GM10847 (cell line): ENCODE data around the gene MBD5.

Source experiments
- POLR2A ChIP-seq: IDR thresholded peaks from 2 replicates; pipeline ENCODE4 v1.6.1; 2011; ENCODE audit not compliant: insufficient read length; ENCODE audit errors: extremely low read depth

The MBD5 gene

DNA sequence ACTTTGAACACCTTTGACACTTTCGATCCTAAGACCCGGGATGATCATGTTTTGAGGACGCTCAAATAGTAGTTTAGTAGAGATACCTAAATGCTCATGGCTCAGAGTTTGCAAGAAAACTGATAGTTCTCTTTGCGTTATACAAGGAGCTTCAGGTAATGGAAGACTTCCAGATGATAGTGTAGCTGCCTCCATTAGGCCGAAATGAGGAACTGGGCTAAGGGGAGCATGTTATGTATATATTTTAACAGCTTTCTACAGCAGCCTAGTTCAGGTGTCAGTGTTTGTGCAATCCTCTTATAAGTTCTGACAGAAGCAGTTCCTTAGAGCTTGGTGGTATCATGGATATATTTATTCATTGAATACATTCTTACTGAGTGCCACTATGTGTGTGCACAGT is 496.9 kb downstream of the MBD5 start:
- TF ChIP-seq POLR2A: no peak

DNA sequence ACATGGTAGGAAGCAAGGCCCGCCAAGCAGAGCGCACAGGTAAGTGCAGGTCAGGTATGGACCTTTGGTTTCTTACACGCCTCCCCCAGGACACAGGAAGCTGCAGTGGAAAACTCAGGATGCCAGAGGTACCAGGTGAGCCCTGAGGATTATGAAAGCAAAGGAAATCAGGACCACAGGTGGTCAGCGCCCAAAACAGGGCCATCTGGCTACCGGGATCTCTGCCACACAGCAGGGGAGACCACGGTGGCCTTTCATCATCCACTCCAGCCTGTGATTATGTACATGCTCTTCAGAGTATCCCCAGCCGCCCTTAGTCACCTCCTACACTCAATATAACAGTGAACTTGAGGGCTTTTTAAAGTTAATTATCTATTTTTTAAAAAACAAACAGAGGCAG is 498.1 kb downstream of the MBD5 start:
- TF ChIP-seq POLR2A: no peak

DNA sequence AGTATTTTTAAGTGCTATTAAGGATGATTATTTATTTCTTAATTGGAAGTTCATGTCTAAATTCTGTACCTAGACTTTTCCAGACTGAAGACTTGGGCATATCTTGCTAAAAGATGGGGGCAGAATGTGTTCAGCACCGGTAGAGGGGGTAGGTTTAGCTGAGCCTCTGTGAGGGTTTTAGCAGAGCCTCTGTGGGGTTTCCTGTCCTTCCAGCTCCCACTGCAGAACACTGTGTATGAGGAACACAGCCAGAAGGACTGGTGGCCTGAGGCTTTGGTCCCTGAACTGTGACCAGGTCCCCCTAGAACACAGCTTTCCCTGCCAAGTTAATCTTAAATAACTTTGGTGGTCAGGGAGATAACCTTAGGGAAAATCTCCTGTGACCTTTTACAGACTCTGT is 500.3 kb downstream of the MBD5 start:
- TF ChIP-seq POLR2A: no peak

DNA sequence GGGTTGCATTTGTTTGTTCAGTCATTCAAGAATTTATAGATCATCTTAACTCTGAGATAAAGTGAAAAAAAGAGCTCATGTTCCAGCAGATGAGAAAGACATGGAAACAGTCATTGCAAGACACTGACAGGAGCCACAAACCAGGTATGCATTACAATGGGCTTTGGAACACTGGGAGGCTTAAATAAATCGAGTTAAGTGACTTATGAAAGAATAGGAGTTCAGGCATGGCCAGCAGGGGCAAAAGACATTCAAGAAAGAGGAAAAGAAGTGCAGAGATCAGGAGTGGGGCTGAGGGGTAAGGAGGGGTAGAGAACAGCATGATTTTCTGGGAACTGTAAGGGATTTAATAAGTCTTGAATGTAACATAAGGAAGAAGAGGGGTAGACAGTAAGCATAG is 502.4 kb downstream of the MBD5 start:
- no peak for TF ChIP-seq POLR2A

DNA sequence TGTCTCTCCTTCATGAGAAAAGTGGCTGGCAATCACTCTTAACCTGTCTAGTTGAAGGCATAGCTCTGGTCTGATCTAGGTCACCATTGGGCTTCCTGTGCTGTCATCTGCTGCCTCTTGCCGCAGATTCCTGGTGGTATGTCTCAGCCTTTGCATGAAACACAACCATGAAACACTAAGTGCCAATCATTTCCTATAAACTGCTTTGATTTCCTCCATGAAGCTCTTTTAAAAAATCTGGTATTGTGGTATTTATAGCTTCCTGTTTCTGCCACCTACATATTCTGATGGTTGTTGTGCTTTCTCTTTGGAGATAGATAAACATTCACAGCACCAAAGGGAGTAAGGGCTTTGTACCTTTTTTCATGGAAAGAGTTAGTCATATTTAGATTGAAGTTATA is 503.6 kb downstream of the MBD5 start:
- TF ChIP-seq POLR2A: no peak

DNA sequence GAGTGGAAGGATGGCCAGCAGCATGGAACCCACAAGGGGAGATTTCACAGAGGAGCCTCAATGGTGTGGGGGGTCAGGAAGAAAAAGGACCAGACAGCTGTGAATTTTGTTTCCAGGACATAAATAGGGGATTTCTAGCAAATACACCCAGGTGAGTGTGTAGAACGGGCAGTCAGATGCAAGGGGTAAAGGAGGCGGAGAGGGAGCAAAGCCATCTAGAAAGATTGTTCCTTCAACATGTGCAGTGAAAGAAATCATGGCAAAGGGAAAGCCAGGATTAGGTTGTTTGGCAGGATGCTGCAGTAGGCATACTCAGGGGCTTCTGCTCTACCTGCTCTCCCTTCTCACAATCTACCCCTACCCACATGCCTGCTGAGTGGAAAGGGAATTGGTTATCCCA is 504.2 kb downstream of the MBD5 start:
- TF ChIP-seq POLR2A: no peak

DNA sequence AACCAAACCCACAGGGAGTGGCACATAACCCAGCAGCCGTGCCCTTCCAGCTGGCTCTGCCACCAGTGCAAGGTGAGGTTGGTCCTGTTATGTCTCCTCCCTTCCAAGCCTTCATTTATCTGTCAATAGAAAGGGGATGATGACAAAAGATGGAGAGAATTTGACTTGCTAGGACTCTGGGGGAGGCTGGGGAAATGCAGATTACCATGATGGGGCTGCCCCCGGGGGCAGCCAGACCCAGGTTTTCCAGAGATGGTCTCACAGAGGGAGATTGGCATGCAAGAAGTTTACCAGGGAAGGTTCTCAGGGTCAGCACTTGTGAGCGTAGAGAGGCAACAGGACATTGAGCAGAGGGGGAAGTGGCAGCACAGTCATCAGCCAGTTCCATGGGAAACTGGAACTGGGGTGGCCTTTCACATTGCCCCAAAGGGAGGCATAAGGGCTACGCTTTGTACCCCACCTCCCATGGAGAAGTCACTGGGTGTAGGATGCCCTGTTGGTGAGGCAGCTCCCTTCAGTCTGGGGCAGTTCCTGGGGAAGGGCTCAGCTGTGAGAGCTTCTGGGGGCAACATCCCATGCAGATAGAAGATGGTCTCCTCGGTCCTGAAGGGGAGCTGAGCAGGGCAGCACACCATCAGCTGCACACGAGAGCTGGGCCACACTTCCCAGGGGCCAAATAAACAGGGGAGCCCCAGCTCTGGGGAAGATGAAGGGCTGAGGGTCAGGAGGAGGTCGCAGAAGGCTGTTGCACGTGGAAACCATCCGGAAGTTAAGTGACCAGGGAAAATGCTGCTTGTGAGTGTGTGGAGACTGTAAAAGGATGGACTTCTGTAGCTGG is 505.8 kb downstream of the MBD5 start:
- TF ChIP-seq POLR2A: no peak

DNA sequence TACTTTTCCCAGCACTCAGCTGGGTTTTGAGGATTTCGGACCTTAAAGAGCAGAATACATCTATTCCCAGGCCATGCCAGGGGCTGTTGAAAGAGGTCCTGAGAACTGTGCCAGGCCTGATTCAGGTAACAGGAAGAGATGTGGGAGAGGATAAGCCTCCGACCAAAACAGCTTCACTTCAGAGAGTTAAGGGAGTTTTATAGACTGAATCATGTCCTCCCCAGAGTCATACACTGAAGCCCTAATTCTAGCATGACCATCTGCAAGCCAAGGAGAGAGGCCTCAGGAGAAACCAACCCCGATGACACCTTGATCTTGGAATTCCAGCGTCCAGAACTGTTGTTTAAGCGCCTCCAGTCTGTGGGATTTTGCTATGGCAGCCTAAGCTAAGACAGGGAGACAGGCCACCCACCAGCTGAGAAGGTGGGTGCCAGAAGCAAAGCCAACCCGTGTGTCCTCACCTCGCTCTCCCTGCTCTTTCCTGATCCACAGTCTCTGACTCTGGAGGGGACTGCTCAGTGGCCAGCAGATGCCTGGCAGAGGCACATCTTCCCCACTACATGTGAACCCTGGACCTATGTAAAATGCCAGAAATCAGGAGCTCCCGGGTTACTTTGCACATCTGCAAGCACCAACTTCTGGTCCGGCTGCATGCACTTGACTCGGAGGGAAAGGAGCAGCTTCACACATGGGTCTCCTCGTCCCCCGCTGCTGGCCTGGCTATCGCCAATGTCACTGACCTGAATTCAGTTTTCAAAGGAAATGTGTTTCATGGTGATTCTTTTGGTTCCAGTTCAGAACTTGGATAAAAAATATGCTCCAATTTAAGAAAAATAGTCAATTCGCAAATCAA is 506.8 kb downstream of the MBD5 start:
- no peak for TF ChIP-seq POLR2A

DNA sequence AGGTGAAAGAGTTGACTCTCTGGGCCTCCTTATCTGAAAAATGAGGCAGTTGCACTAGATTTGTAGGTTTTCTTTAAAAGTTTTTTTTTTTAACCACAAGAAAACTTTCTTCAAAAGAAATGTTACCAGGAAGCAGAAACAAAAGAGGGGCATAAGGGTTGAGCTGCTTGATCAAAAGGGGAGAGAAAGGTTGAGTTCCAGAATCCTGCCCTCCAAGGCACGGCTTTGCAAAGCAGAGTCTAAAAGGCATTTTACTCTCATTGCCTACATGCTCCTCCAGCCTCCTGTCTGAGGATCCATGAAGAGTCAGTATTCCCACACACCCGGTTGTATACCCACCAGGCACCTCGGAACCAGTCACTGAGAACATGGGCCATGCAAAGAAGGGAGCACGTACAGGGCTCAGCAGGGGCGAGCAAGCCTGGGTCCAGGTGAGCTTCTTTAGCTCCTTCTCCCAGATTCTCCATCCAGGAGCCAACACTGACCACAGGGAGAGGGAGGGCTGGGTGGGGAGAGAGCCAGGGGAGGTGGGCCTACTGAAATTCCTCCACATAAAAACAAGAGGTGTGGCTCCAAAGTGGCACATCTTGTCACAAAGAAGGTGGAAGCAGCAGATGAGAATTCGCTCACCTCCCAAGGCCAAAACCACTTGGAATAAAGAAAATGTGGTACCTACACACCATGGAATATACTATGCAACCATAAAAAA is 507.6 kb downstream of the MBD5 start:
- no peak for TF ChIP-seq POLR2A

DNA sequence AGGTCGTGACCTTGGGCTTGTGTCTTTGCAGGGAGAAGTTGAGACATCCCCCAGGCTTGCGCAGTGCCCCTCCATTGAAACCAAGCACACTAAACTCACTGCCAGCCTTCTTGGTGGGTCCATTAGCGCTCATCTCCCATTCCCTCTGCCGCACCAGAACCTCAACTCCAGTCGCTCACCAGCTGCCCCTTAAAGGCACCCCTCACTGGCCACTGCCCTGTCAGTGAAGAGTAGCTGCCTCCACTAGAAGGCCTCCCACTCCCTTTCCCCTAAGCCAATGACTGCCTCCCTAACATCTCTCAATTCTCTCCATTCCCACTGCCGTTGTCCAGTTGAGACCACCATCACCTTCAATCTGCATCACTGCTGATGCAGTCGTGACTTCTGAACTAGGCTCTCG is 508.9 kb downstream of the MBD5 start:
- TF ChIP-seq POLR2A: no peak

DNA sequence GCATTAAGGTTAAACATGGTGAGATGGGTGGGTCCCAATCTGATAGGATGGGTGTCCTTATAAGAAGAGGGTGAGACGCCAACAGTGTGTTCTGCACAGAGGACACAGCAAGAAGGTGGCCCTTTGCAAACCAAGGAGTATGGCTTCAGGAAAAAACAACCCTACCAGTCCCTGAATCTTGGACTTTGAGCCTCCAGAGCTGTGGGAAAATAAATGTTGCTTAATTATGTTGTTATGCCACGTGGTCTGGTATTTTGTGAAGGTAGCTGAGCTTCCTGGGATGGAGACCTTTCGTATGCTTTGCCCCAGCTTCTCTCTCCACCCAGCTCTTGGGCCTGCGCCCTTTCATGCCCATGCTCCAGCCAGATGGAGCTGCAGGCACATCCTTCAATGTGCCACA is 509.5 kb downstream of the MBD5 start:
- no peak for TF ChIP-seq POLR2A

DNA sequence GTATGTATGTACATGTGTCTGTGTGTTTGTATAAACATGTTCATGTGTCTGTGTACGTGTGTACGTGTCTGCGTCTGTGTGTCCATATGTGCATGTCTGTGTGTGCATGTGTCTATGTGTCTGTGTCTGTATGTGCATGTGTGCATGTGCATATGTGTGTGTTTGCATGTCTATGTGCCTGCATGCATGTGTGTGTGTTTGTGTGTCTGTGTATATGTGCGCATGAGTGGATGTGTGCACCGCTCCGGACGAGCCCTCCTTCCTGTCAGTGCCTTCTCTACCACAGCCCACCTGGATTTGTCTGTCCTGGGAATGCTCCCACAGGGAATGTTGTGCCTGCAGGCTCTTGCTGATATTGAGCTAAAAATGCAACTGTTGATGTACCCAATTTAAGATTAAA is 510.3 kb downstream of the MBD5 start:
- TF ChIP-seq POLR2A: no peak

DNA sequence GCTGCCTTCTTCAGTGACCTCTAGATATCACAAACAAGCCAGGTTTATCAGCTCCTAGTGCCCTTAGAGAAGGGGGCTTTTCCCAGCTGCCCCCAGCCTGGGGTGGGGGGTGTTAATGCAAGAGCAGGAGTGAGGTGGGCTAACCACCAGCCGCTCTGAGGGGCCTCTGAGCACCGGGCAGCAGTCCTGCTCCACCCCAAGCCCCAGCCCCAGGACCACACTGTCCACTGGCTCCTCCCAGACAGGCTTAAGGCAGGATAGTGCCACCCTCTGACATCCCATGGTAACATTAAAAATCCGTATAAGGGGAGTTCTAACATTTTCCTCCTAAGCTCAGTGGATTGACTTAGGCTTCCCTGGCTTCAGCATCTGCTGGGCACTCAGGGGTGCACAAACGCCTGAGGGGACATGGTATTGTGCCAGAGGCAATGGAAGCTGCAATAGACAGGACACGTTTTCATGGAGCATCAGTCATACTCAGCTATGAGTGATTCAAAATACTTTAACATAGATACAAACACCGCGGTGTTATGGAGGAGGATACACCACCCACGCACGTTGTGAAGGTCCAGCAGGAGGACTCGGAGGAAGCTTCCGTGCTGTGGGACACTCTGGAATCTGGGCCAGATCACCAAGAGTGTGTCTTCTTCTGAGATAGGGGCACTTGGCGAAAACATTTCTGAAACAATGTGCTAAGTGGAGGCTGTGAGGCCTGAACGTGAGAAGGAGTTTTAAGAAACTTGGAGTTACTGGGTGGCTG is 511.0 kb downstream of the MBD5 start:
- no peak for TF ChIP-seq POLR2A

DNA sequence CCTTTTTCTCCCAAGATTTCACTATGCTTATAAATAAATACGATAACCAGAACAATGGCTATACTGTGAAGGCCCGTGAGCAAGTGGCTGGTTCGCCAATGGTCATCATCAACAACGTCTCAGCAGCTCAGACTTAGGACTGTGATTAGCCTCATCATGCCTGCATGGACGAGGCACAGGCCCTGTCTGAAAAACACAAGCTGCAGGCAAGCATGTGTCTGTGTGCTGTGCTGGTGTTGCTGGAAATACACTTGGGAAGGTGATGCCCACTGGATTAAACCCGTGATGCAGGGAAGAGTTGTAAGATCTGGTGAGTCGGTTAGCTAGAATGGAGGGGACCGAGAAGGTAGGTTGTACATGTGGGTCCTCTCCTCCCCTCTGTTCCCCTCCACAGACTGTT is 512.1 kb downstream of the MBD5 start:
- TF ChIP-seq POLR2A: no peak

DNA sequence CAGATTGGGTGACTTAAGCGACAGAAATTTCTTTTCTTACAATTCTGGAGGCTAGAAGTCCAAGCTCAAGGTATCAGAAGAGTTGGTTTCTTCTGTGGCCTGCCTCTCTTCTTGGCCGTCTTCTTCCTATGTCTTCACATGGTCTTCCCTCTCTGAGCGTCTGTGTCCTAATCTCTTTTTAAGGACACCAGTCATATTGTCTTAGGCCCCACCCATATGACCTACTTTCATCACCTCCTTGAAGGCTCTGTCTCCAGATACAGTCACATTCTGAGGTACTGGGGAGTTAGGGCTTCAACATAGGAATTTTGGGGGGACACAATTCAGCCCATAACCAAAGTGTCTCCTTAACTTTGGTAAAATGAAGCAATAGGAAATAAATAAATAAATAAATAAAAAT is 512.8 kb downstream of the MBD5 start:
- no peak for TF ChIP-seq POLR2A
